ENCODE measurements around the gene HES4. TPM values are rescaled to one million over a fixed set of nuclear protein-coding genes. Genes with fewer than 3 reads are reported as not detected.

HES4 gene
- total RNA-seq, 1 donor from 2014 or later, result 75.0 TPM

- TF ChIP-seq CTCF (IDR thresholded peaks at IDR 0.05), result no peak
- DNase-seq (ENCODE audit: extremely low spot score, unreplicated experiment), result no peak
- H3K9me3 Mint-ChIP-seq (ENCODE audit: unreplicated experiment), result no peaks in the 10 kb centered on the region
- H3K36me3 Mint-ChIP-seq (ENCODE audit: unreplicated experiment), result no peaks in the 10 kb centered on the region
- no peaks in the 10 kb centered on the region for H3K4me1 Mint-ChIP-seq (ENCODE audit: unreplicated experiment)
- H3K27ac Mint-ChIP-seq (ENCODE audit: unreplicated experiment), result no peak overlapping the region
- no peaks in the 10 kb centered on the region for H3K27me3 Mint-ChIP-seq (ENCODE audit: unreplicated experiment)
- H3K4me3 Mint-ChIP-seq (ENCODE audit: unreplicated experiment), result no peak overlapping the region
Observed at GRCh38 chr1:970973-971730, 28.7 kb downstream of the HES4 start.

GRCh38 chr1:970242-970972, 29.5 kb downstream of the HES4 start:
- DNase-seq (ENCODE audit: extremely low spot score, unreplicated experiment), result no peak
- Mint-ChIP-seq H3K4me1 (ENCODE audit: unreplicated experiment) (no peaks in the 10 kb centered on the region), H3K36me3 (ENCODE audit: unreplicated experiment) (no peaks in the 10 kb centered on the region), H3K27me3 (ENCODE audit: unreplicated experiment) (no peaks in the 10 kb centered on the region), H3K9me3 (ENCODE audit: unreplicated experiment) (no peaks in the 10 kb centered on the region), H3K4me3 (ENCODE audit: unreplicated experiment) (no peak overlapping the region), H3K27ac (ENCODE audit: unreplicated experiment) (no peak overlapping the region)
- TF ChIP-seq CTCF (IDR thresholded peaks at IDR 0.05), result no peak

GRCh38 chr1:969260-969855, 30.5 kb downstream of the HES4 start:
- no peak for TF ChIP-seq CTCF (IDR thresholded peaks at IDR 0.05)
- Mint-ChIP-seq H3K9me3 (ENCODE audit: unreplicated experiment) (no peaks in the 10 kb centered on the region), H3K27me3 (ENCODE audit: unreplicated experiment) (no peaks in the 10 kb centered on the region), H3K27ac (ENCODE audit: unreplicated experiment) (no peak overlapping the region), H3K4me3 (ENCODE audit: unreplicated experiment) (no peak overlapping the region), H3K4me1 (ENCODE audit: unreplicated experiment) (no peaks in the 10 kb centered on the region), H3K36me3 (ENCODE audit: unreplicated experiment) (no peaks in the 10 kb centered on the region)
- DNase-seq (ENCODE audit: extremely low spot score, unreplicated experiment), result no peak

GRCh38 chr1:967466-968343, 32.2 kb downstream of the HES4 start:
- Mint-ChIP-seq H3K27me3 (ENCODE audit: unreplicated experiment) (no peaks in the 10 kb centered on the region), H3K36me3 (ENCODE audit: unreplicated experiment) (peaks cover 2% of the 10 kb centered on the region), H3K4me3 (ENCODE audit: unreplicated experiment) (no peak overlapping the region), H3K9me3 (ENCODE audit: unreplicated experiment) (no peaks in the 10 kb centered on the region), H3K27ac (ENCODE audit: unreplicated experiment) (no peak overlapping the region), H3K4me1 (ENCODE audit: unreplicated experiment) (no peaks in the 10 kb centered on the region)
- no peak for DNase-seq (ENCODE audit: extremely low spot score, unreplicated experiment)
- no peak for TF ChIP-seq CTCF (IDR thresholded peaks at IDR 0.05)
